Mesothelial cell of epicardium (in vitro differentiated cells): ENCODE results near the gene HLA-C. TPM values are rescaled to one million over a fixed set of nuclear protein-coding genes. Genes with fewer than 3 reads are reported as not detected.
"Not testable (repeated sequence)": the region's sequence is repeated elsewhere in the genome, so short reads cannot be mapped to it uniquely, and the experiment has no call there.

Experiments used
- DNase-seq, 2 experiments: peaks; one replicate each; pipeline ENCODE4 v3.0.0; 2021; ENCODE audit warnings: low spot score in 2 of 2; ENCODE audit not compliant: unreplicated experiment in 2 of 2
- H3K27ac Mint-ChIP-seq: 2 replicates; pipeline ENCODE4 v1.8.0; 2021; ENCODE audit warnings: mixed read lengths
- H3K27me3 Mint-ChIP-seq: 2 replicates; pipeline ENCODE4 v1.8.0; 2021; ENCODE audit warnings: low read depth, mixed read lengths
- H3K36me3 Mint-ChIP-seq: 2 replicates; pipeline ENCODE4 v1.8.0; 2021; ENCODE audit warnings: mixed read lengths
- H3K4me1 Mint-ChIP-seq: 2 replicates; pipeline ENCODE4 v1.8.0; 2021; ENCODE audit warnings: mixed read lengths
- H3K4me3 Mint-ChIP-seq: 2 replicates; pipeline ENCODE4 v1.8.0; 2021; ENCODE audit warnings: mild to moderate bottlenecking, moderate library complexity, mixed read lengths
- H3K9me3 Mint-ChIP-seq: 2 replicates; pipeline ENCODE4 v1.8.0; 2021; ENCODE audit warnings: mixed read lengths
- CTCF ChIP-seq: fragments of 200-600 bp; sonication (generic); IDR thresholded peaks from one replicate; pipeline ENCODE4 v1.5.0; 2021; ENCODE audit warnings: antibody characterized with exemption; ENCODE audit not compliant: unreplicated experiment
- total RNA-seq: library from RNA; stranded (reverse); gene quantifications from 3 replicates; pipeline ENCODE4 v1.2.1, GENCODE V29; 2021

The HLA-C gene
- total RNA-seq, 1 donor from 2014 or later, result 132 TPM

GRCh38 chr6:31239854-31240253, 32.0 kb downstream of the HLA-C start:
- no peak for DNase-seq
- Mint-ChIP-seq H3K4me1 (no peaks in the 10 kb centered on the region), H3K36me3 (no peaks in the 10 kb centered on the region), H3K27ac (no peak overlapping the region), H3K9me3 (no peaks in the 10 kb centered on the region), H3K4me3 (no peak overlapping the region), H3K27me3 (peaks cover 20% of the 10 kb centered on the region)
- TF ChIP-seq CTCF, result no peak

GRCh38 chr6:31234101-31234500, 37.8 kb downstream of the HLA-C start:
- H3K4me1 Mint-ChIP-seq, DNase-seq, H3K27ac Mint-ChIP-seq, H3K4me3 Mint-ChIP-seq, H3K36me3 Mint-ChIP-seq, H3K9me3 Mint-ChIP-seq: not testable (repeated sequence)
- H3K27me3 Mint-ChIP-seq, result peaks cover 13% of the 10 kb centered on the region

GRCh38 chr6:31228476-31228875, 43.4 kb downstream of the HLA-C start:
- Mint-ChIP-seq H3K4me3 (no peak overlapping the region), H3K27me3 (peaks cover 6% of the 10 kb centered on the region), H3K36me3 (no peaks in the 10 kb centered on the region), H3K4me1 (peaks cover 4% of the 10 kb centered on the region), H3K27ac (no peak overlapping the region), H3K9me3 (no peaks in the 10 kb centered on the region)
- TF ChIP-seq CTCF, result no peak
- no peak for DNase-seq

- Mint-ChIP-seq H3K4me1 (peaks cover under 1% of the 10 kb centered on the region), H3K4me3 (no peak overlapping the region), H3K27me3 (peaks cover 6% of the 10 kb centered on the region), H3K9me3 (no peaks in the 10 kb centered on the region), H3K36me3 (no peaks in the 10 kb centered on the region), H3K27ac (no peak overlapping the region)
- no peak for TF ChIP-seq CTCF
- DNase-seq, result no peak
Measured at GRCh38 chr6:31227143-31227542, 44.7 kb downstream of the HLA-C start.

GRCh38 chr6:31225735-31226134, 46.2 kb downstream of the HLA-C start:
- H3K9me3 Mint-ChIP-seq, result no peaks in the 10 kb centered on the region
- no peaks in the 10 kb centered on the region for H3K36me3 Mint-ChIP-seq
- no peak for TF ChIP-seq CTCF
- H3K4me1 Mint-ChIP-seq, result no peaks in the 10 kb centered on the region
- H3K27me3 Mint-ChIP-seq, result peaks cover 6% of the 10 kb centered on the region
- no peak overlapping the region for H3K4me3 Mint-ChIP-seq
- H3K27ac Mint-ChIP-seq, result no peak overlapping the region
- DNase-seq, result no peak

- Mint-ChIP-seq H3K36me3 (no peaks in the 10 kb centered on the region), H3K9me3 (no peaks in the 10 kb centered on the region), H3K27me3 (peaks cover 6% of the 10 kb centered on the region), H3K4me3 (no peak overlapping the region), H3K4me1 (no peaks in the 10 kb centered on the region), H3K27ac (no peak overlapping the region)
- no peak for DNase-seq
- TF ChIP-seq CTCF, result no peak
Measured at GRCh38 chr6:31222496-31222895, 49.4 kb downstream of the HLA-C start.

Other genes with a start within 250 kb of the HLA-C start
- gene C6orf15, start 159.5 kb downstream of the HLA-C start, total RNA-seq, result not detected in 3 replicates
- 0.29 to 1.1 TPM (median 0.72 TPM) in 3 replicates for gene PSORS1C1, start 157.3 kb downstream of the HLA-C start, total RNA-seq
- gene CDSN, start 151.6 kb downstream of the HLA-C start, total RNA-seq, result not detected in 3 replicates
- gene PSORS1C2, start 133.0 kb downstream of the HLA-C start, total RNA-seq, result not detected in 3 replicates
- 33.9 to 36.6 TPM (median 34.5 TPM) in 3 replicates for gene CCHCR1, start 114.3 kb downstream of the HLA-C start, total RNA-seq
- gene TCF19, start 113.5 kb downstream of the HLA-C start, total RNA-seq, result 7.7 to 8.5 TPM (median 7.8 TPM) in 3 replicates
- gene POU5F1, start 101.4 kb downstream of the HLA-C start, total RNA-seq, result 0.24 to 0.47 TPM in 2 of 3 replicates, not detected in the other
- gene HLA-B, start 85.1 kb upstream of the HLA-C start, total RNA-seq, result 43.9 to 47.7 TPM (median 46.6 TPM) in 3 replicates
- gene MICA, start 131.5 kb upstream of the HLA-C start, total RNA-seq, result 14.1 to 16.1 TPM (median 15.5 TPM) in 3 replicates
- 0.31 TPM in 1 of 3 replicates, not detected in the others for gene MICB, start 226.1 kb upstream of the HLA-C start, total RNA-seq